ENCODE data around the gene UBR2.
A peak's percentile ranks its signal among the peaks of the same experiment; 100 is the strongest.
"Not testable (repeated sequence)": the region's sequence is repeated elsewhere in the genome, so short reads cannot be mapped to it uniquely, and the experiment has no call there.

Gene UBR2

GRCh38 chr6:42618686-42619085, 54.9 kb downstream of the UBR2 start:
- no peak for DNase-seq

DNA sequence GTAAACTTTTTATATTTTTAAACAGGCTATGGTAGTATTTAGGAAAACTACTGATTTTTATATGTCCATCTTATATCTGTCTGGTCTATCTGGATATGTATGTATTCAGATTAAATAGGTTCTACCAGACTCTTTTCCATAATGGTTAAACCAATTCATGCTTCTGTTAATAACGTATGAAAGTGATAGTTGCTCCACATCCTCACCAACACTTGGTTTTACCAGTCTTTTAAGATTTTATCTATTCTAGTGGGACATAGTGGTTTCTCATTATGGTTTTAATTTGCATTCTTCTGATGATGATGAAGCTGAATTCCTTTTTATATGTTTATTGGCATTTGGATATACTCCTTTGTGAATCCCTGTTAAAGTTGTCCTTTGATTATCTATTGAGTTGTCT, 56.1 kb downstream of the UBR2 start:
- no peak for DNase-seq

DNA sequence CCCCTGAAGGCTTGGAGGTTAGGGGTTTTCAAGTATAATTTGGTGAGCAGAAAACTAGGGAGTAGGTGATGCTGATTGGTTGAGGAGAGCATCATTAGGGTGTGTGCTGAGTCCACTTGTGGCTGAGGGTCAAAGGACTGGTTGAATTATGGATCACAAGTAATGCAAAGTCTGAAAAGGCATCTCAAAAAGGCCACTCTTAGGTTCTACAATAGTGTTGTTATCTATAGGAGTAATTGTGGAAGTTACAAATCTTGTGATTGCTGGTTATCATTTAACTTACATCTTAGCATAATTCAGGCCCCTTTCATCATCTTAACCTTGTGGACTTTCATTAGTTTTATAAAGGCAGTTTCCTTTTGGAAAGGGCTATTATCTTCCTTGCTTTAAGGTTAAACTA, 60.8 kb downstream of the UBR2 start:
- no peak for DNase-seq

DNA sequence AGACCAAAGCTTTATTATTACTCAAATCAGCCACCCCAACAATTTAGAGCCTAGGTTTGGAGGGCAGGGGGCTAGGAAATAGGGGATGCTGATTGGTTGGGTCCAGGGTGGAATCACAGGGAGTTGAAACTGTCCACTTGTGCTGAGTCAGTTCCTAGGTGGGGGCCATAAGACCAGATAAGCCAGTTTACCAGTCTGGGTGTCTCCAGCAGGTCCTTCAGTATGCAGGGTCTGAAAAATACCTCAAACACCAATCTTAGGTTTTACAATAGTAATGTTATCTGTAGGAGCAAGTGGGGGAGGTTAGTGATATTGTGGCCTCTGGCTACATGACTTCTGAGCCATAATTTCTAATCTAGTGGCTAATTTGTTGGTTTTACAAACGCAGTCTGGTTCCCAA, 63.2 kb downstream of the UBR2 start:
- no peak for DNase-seq

DNA sequence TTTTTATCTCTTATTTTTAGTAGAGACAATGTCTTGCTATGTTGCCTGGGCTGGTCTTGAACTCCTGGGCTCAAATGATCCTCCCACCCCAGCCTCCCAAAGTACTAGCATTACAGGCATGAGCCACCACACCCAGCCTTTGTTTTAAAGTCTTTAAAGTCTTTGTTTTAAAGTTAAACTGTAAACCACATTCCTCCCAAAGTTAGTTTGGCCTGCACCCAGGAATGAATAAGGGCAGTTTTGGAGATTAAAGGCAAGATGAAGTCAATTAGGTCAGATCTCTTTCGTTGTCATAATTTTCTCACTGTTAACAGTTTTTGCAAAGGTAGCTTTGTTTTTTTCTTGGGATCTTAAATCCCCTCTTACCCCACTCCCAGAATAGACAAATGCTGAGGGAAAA, 63.8 kb downstream of the UBR2 start:
- no peak for DNase-seq

GRCh38 chr6:42628604-42629003, 64.8 kb downstream of the UBR2 start:
- DNase-seq: no peak

- no peak for DNase-seq
Observed at GRCh38 chr6:42629845-42630244, 66.0 kb downstream of the UBR2 start.

- no peak for DNase-seq
Observed at GRCh38 chr6:42637681-42638080, 73.9 kb downstream of the UBR2 start.

- DNase-seq: no peak
Observed at GRCh38 chr6:42642794-42643193, 79.0 kb downstream of the UBR2 start.

- no peak for DNase-seq
Observed at GRCh38 chr6:42644211-42644610, 80.4 kb downstream of the UBR2 start.

GRCh38 chr6:42652024-42652746, 88.4 kb downstream of the UBR2 start:
- no peak for DNase-seq

DNA sequence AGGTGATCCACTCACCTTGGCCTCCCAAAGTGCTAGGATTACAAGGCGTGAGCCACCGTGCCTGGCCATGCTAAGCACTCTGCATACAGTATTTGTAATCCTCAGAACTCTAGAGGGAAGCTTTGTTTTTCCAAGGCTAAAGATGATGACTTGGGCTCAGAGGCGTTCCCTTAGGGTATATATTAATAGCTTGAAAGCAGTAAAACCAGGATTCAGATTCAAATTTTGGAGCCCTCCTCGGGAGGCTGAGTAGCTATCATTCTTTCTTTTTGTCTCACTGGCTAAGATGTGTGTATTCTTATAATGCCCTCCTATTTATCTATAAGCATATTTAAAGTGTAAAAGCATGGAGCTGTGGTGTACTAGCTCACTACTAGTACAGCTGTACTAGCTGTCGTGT, 90.0 kb downstream of the UBR2 start:
- no peak for DNase-seq

DNA sequence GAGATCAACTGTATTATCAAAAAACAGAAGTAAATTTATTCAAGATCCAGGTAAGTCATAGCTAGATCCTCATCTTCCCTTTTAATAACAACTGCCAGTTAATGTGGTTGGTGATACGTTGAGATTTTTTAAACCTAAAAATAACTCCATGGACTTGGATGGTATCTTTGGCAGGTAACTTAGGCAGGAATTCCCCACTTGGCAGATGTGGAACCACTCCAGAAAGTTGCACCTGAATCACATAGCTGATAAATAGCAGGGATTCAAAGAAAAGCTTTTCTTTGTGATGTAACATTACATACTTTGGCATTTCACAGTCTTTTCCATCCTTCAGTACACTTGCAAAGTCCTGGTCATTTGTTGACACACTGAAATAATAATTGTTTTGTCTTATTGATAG, 96.0 kb downstream of the UBR2 start:
- no peak for DNase-seq

GRCh38 chr6:42661540-42662153, 97.8 kb downstream of the UBR2 start:
- DNase-seq: peak; percentile 48

DNA sequence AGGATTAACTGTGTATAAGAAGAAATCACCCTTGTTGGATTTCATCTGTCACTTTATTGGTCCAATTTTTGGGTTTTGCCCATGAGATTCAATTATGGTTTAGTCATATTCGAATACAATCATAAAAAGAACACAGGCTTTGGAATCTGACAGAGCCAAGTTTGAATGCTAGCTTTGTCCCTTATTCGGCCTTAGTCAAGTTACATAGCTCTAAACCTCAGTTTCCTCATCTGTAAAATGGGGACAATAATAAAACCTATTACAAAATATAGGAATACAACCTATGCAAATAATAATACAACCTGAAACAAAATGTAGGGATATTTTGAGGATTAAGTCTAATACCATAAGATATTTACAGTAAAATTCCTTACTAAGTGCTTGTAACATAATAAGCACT, 100.9 kb downstream of the UBR2 start:
- no peak for DNase-seq

GRCh38 chr6:42674368-42674767, 110.5 kb downstream of the UBR2 start:
- not testable (repeated sequence) for DNase-seq

DNA sequence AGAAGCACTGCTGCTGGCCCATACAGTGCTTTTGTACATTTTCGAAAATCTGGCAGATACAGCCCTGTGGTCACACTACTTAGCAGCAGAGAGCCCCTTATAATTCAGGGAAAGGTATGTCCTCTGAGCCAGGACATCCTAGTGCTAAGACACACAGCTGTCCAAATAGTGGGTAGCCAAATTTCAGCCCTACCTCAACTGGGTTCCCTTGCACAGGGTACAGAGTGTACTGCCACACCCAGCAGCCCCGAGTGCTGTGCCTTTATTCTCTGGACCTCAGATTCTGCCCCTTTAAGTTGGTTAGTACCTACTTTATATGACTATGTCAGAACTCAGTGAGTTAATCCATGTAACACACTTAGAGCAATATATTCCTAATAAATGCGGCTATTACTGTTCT, 111.0 kb downstream of the UBR2 start:
- DNase-seq: no peak

DNA sequence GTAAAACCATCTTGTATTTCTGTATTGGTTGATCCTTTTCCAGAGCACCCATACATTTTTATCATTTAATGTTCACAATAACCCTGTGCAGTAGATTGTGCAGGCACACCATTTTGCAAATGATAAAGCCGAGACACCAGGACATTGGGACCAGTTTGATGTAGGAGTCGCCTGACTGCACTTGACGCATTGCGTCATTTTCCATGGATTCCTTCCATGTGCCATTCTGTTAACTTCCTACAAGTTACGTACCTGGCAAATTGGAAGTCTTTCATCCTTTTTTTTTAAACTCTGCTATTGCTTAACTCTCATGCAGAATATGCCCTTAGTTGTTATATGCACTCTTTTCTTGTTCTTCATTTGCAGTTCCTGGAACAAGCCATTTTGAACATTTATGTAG, 115.5 kb downstream of the UBR2 start:
- DNase-seq: no peak

- no peak for DNase-seq
Observed at GRCh38 chr6:42688281-42688680, 124.5 kb downstream of the UBR2 start.

GRCh38 chr6:42689371-42689770, 125.5 kb downstream of the UBR2 start:
- no peak for DNase-seq

DNA sequence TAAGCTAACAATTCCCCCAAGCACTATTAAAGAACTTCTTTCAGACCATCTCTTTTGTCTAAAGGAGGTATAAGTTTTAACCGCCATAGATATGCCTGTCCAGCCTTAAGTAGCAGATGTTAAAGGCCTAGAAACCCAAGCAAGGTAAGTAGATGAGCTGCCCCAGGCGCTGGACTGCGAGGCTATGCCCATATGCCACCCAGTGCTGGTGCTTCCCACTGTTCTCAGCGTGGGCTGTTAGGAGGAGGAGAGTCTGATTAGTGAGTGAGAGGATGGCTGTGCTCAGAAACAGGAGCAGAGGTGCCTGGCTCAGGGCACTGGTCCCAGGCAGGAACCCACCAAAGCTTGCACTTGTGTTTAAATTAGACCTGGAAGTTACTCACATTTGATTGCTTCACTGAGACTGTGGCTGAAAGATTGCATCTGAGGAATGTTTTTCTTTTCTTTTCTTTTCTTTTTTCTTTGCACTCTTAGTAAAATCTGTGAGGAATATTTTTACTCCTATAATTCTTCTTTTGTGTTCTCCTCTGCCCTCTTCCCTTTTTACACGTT, 126.4 kb downstream of the UBR2 start:
- DNase-seq: no peak

DNA sequence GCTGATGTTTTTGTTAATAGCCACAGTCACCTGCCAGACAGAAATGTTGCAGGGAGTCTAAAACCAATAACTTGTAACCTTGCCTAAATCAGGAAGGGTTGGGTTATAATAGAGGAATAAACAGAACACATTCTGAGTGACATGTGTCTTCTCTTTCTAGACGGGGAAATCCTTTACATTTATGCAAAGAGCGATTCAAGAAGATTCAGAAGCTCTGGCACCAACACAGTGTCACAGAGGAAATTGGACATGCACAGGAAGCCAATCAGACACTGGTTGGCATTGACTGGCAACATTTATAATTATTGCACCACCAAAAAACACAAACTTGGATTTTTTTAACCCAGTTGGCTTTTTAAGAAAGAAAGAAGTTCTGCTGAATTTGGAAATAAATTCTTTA, 127.0 kb downstream of the UBR2 start:
- no peak for DNase-seq

DNA sequence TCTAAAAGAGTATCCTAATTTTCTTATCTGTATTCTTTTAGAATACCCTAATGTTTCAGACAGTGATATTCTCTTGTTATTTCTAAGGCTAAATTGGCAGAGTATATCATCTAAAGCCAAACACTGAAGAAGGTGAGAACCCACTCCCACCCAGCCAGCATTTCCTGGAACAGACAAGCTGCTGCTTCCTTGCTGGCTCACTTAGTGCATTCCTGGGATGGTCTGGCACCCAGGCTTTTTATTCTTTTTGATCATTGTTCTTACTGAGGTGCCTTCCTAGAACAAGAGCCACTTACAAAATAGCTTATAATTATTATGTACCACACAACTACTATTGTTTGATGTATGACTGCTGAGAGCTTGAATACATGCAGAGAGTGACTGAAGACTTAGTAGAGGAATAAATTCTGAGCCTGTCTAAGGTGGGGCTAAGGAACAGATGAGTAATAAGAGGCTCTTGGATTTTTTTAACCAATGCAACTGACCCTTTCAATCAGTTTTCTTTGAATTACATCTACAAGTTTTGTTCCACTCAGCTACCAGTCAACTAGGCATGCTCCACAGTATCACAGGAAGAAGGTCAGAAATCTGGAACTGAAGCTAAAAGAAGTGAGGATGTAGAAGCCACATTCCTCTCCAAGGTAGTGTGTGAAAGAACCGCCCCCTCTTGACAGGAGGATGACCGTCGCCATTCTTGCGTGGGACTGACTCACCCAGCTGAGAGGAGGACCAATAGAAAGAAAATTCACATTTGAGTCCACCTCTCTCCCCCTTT, 128.5 kb downstream of the UBR2 start:
- no peak for DNase-seq

All from DMS 273 treated with DMSO at 0.1 percent for 48 hours (cell line).